ENCODE results near the gene PDE2A.

DNA sequence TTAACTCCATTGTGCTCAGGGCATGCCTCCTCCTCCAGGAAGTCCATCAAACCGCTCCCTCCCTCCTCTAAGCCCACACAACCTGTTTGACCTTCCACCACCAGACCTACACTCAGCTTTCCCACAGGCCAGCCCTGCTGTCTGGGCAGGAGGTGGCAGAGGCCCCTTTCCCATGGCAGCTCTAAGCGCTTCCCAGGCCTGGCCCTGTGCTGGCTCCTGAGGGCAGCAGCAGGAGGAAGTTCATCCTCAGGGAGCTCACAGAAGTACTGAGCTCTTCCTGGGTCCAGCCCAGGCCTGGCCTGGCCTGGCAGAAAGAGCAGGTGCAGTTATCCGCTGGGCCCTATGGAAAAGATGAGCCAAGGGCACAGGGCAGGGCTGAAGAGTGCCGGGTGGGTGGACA is 46.6 kb upstream of the PDE2A start:
- TF ChIP-seq, protein P1, sequence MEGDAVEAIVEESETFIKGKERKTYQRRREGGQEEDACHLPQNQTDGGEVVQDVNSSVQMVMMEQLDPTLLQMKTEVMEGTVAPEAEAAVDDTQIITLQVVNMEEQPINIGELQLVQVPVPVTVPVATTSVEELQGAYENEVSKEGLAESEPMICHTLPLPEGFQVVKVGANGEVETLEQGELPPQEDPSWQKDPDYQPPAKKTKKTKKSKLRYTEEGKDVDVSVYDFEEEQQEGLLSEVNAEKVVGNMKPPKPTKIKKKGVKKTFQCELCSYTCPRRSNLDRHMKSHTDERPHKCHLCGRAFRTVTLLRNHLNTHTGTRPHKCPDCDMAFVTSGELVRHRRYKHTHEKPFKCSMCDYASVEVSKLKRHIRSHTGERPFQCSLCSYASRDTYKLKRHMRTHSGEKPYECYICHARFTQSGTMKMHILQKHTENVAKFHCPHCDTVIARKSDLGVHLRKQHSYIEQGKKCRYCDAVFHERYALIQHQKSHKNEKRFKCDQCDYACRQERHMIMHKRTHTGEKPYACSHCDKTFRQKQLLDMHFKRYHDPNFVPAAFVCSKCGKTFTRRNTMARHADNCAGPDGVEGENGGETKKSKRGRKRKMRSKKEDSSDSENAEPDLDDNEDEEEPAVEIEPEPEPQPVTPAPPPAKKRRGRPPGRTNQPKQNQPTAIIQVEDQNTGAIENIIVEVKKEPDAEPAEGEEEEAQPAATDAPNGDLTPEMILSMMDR (conservative IDR thresholded peaks at IDR 0.05; ENCODE audit: low read depth, low read length), result no peak
- no peak for TF ChIP-seq POLR2A (IDR thresholded peaks at IDR 0.05; ENCODE audit: low read depth, low read length)
- TF ChIP-seq BHLHE40 (IDR thresholded peaks at IDR 0.05; ENCODE audit: low read depth, low read length), result no peak
- TF ChIP-seq SMC3 (IDR thresholded peaks at IDR 0.05; ENCODE audit: low read depth, low read length), result no peak

Data from IMR-90 (cell line).